HepG2 (cell line): ENCODE data around the gene PPP2R2D. TPM values are rescaled to one million over a fixed set of nuclear protein-coding genes. Genes with fewer than 3 reads are reported as not detected.

Source experiments
- ATAC-seq: fragments of 200-7000 bp; cut with Tn5 transposase; 3 replicates; pipeline ENCODE4 v1.9.1; 2020; ENCODE audit warnings: mild to moderate bottlenecking, moderate library complexity
- BruUV-seq: library from RNA; stranded (reverse); fragments of 400-500 nt; replicated peaks from 2 replicates; lab custom pipeline; 2021; lab: Mats Ljungman, UMichigan
- CTCF ChIA-PET: fragments of 300-600 bp; formaldehyde crosslinking; extraction: SDS; loops from one replicate; lab custom pipeline; 2021; ENCODE audit warnings: low total read pairs, inconsistent platforms, low intra/inter-chr PET ratio; lab: Yijun Ruan, JAX
- POLR2A ChIA-PET: fragments of 350-600 bp; sonication (Branson Sonifier 250); formaldehyde crosslinking; loops from one replicate; lab custom pipeline; 2020; ENCODE audit warnings: antibody characterized with exemption, inconsistent platforms; lab: Yijun Ruan, JAX
- DNase-seq: peaks from one replicate; pipeline ENCODE4 v3.0.0-alpha.2; 2015; ENCODE audit warnings: low spot score
- FAIRE-seq: peaks from 3 replicates; lab custom pipeline; 2011; peaks lifted over from hg19 to GRCh38; lab: Jason Lieb, UNC
- H2AFZ ChIP-seq: one replicate; pipeline ENCODE4 v1.6.1; 2011; ENCODE audit warnings: low read length, inconsistent platforms
- H3K27ac ChIP-seq: fragments of 300-600 bp; 3 replicates; pipeline ENCODE4 v1.8.0; 2011; ENCODE audit warnings: mixed run types, mild to moderate bottlenecking, mixed read lengths, low read length, inconsistent platforms; ENCODE audit not compliant: insufficient read depth; ENCODE audit errors: extremely low read length
- H3K27me3 ChIP-seq, 2 experiments: fragments of 200-600 bp in 1 of 2; 2 replicates in 1 of 2; 3 replicates in 1 of 2; pipeline versions ENCODE4 v1.6.0 to v1.8.0; 2011; ENCODE audit warnings: low read length in 2 of 2, mild to moderate bottlenecking in 2 of 2, moderate library complexity in 2 of 2, inconsistent platforms in 1 of 2; ENCODE audit not compliant: insufficient read depth in 2 of 2, control insufficient read depth in 1 of 2
- H3K36me3 ChIP-seq, 2 experiments: fragments of 200-600 bp in 1 of 2; replicated peaks in 1 of 2; 2 replicates in 1 of 2; 3 replicates in 1 of 2; pipeline versions ENCODE4 v1.5.1 to v1.8.0; 2011; ENCODE audit warnings: low read length in 2 of 2, inconsistent platforms in 1 of 2; ENCODE audit not compliant: insufficient read depth in 2 of 2, control insufficient read depth in 1 of 2
- H3K4me1 ChIP-seq: 2 replicates; pipeline ENCODE4 v1.5.1; 2012; ENCODE audit warnings: low read length, inconsistent platforms; ENCODE audit not compliant: insufficient read depth
- H3K4me2 ChIP-seq: 2 replicates; pipeline ENCODE4 v1.6.0; 2011; ENCODE audit warnings: low read depth, low read length, inconsistent platforms
- H3K4me3 ChIP-seq, 3 experiments: fragments of 200-600 bp in 1 of 3; sonication (generic), shearing (Covaris generic) in 1 of 3; replicated peaks in 1 of 3; 2 replicates each; pipeline ENCODE4 v1.5.1; 2011 to 2016; ENCODE audit warnings: low read length in 3 of 3, inconsistent platforms in 2 of 3, low read depth in 2 of 3, mild to moderate bottlenecking in 2 of 3, control low read depth in 1 of 3, mixed read lengths in 1 of 3; ENCODE audit not compliant: insufficient read depth in 1 of 3
- H3K79me2 ChIP-seq: one replicate; pipeline ENCODE4 v1.6.1; 2011; ENCODE audit warnings: low read length, inconsistent platforms; ENCODE audit not compliant: insufficient read depth
- H3K9ac ChIP-seq: 2 replicates; pipeline ENCODE4 v1.6.0; 2011; ENCODE audit warnings: mild to moderate bottlenecking, low read depth, low read length, inconsistent platforms; ENCODE audit not compliant: insufficient read depth
- H3K9me3 ChIP-seq: 2 replicates; pipeline ENCODE4 v1.5.1; 2012; ENCODE audit warnings: mild to moderate bottlenecking, low read length
- H4K20me1 ChIP-seq: 2 replicates; pipeline ENCODE4 v1.6.0; 2011; ENCODE audit warnings: inconsistent platforms, mild to moderate bottlenecking, low read length, moderate library complexity; ENCODE audit not compliant: insufficient read depth
- MTF2 ChIP-seq: sonication (generic); formaldehyde crosslinking; IDR thresholded peaks from 2 replicates; pipeline ENCODE4 v1.5.0; 2020; ENCODE audit warnings: missing genetic modification reagents, borderline replicate concordance
- PLRG1 ChIP-seq: fragments of 450-650 bp; conservative IDR thresholded peaks from 2 replicates; pipeline ENCODE4 v1.6.1; 2016
- POLR2AphosphoS5 ChIP-seq: IDR thresholded peaks from 2 replicates; pipeline ENCODE4 v1.6.1; 2012; ENCODE audit warnings: low read depth, low read length
- SOX6 ChIP-seq, 2 experiments: fragments of 450-650 bp in 1 of 2; sonication (generic) in 1 of 2; formaldehyde crosslinking in 1 of 2; IDR thresholded peaks; 2 replicates each; pipeline versions ENCODE4 v1.4.0 to v1.6.1; 2017 to 2020; ENCODE audit warnings: antibody characterized with exemption in 1 of 2, mild to moderate bottlenecking in 1 of 2, missing genetic modification reagents in 1 of 2
- WIZ ChIP-seq: sonication (generic); formaldehyde crosslinking; IDR thresholded peaks from 2 replicates; pipeline ENCODE4 v1.5.1; 2020; ENCODE audit warnings: mild to moderate bottlenecking, missing genetic modification reagents
- ZSCAN29 ChIP-seq: sonication (generic); formaldehyde crosslinking; conservative IDR thresholded peaks from 2 replicates; pipeline ENCODE4 v1.4.0; 2020; ENCODE audit warnings: mild to moderate bottlenecking, missing genetic modification reagents
- WGBS: methylation state at CpG from one replicate; pipeline ENCODE4 v1.1.6; 2017; ENCODE audit warnings: low lambda C conversion rate; 5-methylcytosine and 5-hydroxymethylcytosine counted together
- in situ Hi-C: cut with HindIII; loops from 2 replicates; pipeline ENCODE4 v1.10.0; 2017; ENCODE audit warnings: low pct_unique_long_range_greater_than_20kb; ENCODE audit not compliant: extremely low pct_ligation_motif_present
- intact Hi-C: fragments of 100-400 bp; cut with micrococcal nuclease; formaldehyde crosslinking; loops from one replicate; pipeline ENCODE4 v1.10.0; 2022; ENCODE audit not compliant: unreplicated experiment
- polyA plus RNA-seq, 8 experiments: library from polyadenylated mRNA; depleted of rRNA in 3 of 8; stranded (reverse) in 7 of 8; unstranded in 1 of 8; fragments of >200 nt; fragmentation: Illumina TruSeq in 4 of 8; extraction: Trizol in 4 of 8; gene quantifications; 2 replicates each; pipeline versions ENCODE4 v1.2.1 to v1.2.3, GENCODE V29; 2011 to 2016; ENCODE audit warnings: low read depth in 4 of 8, missing spikeins in 1 of 8, mixed read lengths in 1 of 8; ENCODE audit not compliant: insufficient read depth in 1 of 8
- total RNA-seq, 5 experiments: library from RNA; depleted of rRNA; stranded (reverse); fragments of >200 nt; fragmentation: Illumina TruSeq; extraction: Trizol; gene quantifications; 2 replicates each; pipeline ENCODE4 v1.2.3, GENCODE V29; 2016; ENCODE audit warnings: low read depth in 1 of 5
- TF ChIP-seq, protein P1 (sequence below): sonication (generic); formaldehyde crosslinking; IDR thresholded peaks from 2 replicates; pipeline ENCODE4 v1.5.0; 2020; ENCODE audit warnings: mild to moderate bottlenecking, missing genetic modification reagents, borderline replicate concordance
- TF ChIP-seq, protein P2 (sequence below): sonication (generic); formaldehyde crosslinking; IDR thresholded peaks from 2 replicates; pipeline ENCODE4 v1.4.0; 2020; ENCODE audit warnings: mild to moderate bottlenecking, missing genetic modification reagents

PPP2R2D gene
- total and polyA plus RNA-seq, 2 of the 13 experiments (the other 11 are each of a cell fraction or from before 2014, with no cell fraction given) = 32.7 to 33.2 TPM

DNA sequence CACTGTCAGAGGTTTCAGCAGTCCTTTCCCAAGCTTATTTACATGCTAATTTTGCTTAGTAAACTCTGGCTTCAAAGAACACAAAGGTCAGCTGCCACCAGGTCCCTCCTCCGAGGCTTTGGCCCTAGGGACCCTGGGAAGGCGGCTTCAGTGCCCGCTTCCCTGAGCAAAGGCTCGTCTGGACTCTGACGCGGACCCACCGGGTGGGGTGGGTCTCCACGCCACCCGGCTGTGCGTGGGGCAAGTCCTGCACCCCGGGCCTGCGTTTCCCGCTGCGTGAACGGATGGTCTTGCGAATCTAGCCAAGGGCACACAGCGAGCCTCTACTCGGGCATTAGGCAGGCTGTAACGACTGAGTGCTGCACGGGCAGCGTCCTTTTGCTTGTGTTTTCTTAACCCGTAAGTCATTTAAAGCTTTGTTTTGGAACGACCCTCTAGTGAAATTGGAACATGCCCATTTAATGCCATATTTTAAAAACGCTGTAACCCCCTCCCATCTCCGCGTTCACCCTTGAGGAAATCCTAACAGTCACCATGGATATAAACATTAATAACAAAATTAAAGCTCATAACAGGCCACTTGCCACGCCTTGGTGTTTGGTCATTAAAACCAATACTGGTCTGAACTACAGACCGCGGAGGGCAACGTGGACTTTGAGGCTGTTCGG, 80.1 kb downstream of the PPP2R2D start:
- peak overlapping the region; percentile 91 for H3K4me2 ChIP-seq
- peak overlapping the region; percentile 88 to 98 (median 91) for H3K4me3 ChIP-seq
- CTCF ChIA-PET = no interaction called here
- BruUV-seq = TSS peak; percentile 71
- peaks cover 60% of the 10 kb centered on the region for H3K4me1 ChIP-seq
- POLR2A ChIA-PET = interaction anchor here (0.7 to 4.3 kb wide), 10 partner anchors 9 to 89 kb away, joined by 3 to 49 read pairs (median 5); partner anchors contain the start of genes JAKMIP3 and PPP2R2D
- WGBS = 0% methylated on average over 24 of the region's 31 CpGs
- peaks cover 3 to 15% of the 10 kb centered on the region in 2 experiments; a peak in 4 of 5 replicates for H3K36me3 ChIP-seq
- peaks cover 50% of the 10 kb centered on the region for H4K20me1 ChIP-seq
- H3K79me2 ChIP-seq = peaks cover 57% of the 10 kb centered on the region
- peak overlapping the region; percentile 64 for H3K27ac ChIP-seq
- intact Hi-C loops (loop anchor here (2.0 kb wide), 1 partner anchor 16 kb away; no protein-coding TSS in a partner anchor), in situ Hi-C loops (no loop called here)
- ATAC-seq = peak; percentile 44
- no peak for FAIRE-seq
- no peaks in the 10 kb centered on the region; a peak in 1 of 5 replicates for H3K27me3 ChIP-seq
- H3K9ac ChIP-seq = peak overlapping the region; percentile 91
- no peaks in the 10 kb centered on the region for H3K9me3 ChIP-seq
- peak; percentile 55 for DNase-seq
- no peak overlapping the region for H2AFZ ChIP-seq
- no peak for TF ChIP-seq PLRG1
- TF ChIP-seq, protein P1, sequence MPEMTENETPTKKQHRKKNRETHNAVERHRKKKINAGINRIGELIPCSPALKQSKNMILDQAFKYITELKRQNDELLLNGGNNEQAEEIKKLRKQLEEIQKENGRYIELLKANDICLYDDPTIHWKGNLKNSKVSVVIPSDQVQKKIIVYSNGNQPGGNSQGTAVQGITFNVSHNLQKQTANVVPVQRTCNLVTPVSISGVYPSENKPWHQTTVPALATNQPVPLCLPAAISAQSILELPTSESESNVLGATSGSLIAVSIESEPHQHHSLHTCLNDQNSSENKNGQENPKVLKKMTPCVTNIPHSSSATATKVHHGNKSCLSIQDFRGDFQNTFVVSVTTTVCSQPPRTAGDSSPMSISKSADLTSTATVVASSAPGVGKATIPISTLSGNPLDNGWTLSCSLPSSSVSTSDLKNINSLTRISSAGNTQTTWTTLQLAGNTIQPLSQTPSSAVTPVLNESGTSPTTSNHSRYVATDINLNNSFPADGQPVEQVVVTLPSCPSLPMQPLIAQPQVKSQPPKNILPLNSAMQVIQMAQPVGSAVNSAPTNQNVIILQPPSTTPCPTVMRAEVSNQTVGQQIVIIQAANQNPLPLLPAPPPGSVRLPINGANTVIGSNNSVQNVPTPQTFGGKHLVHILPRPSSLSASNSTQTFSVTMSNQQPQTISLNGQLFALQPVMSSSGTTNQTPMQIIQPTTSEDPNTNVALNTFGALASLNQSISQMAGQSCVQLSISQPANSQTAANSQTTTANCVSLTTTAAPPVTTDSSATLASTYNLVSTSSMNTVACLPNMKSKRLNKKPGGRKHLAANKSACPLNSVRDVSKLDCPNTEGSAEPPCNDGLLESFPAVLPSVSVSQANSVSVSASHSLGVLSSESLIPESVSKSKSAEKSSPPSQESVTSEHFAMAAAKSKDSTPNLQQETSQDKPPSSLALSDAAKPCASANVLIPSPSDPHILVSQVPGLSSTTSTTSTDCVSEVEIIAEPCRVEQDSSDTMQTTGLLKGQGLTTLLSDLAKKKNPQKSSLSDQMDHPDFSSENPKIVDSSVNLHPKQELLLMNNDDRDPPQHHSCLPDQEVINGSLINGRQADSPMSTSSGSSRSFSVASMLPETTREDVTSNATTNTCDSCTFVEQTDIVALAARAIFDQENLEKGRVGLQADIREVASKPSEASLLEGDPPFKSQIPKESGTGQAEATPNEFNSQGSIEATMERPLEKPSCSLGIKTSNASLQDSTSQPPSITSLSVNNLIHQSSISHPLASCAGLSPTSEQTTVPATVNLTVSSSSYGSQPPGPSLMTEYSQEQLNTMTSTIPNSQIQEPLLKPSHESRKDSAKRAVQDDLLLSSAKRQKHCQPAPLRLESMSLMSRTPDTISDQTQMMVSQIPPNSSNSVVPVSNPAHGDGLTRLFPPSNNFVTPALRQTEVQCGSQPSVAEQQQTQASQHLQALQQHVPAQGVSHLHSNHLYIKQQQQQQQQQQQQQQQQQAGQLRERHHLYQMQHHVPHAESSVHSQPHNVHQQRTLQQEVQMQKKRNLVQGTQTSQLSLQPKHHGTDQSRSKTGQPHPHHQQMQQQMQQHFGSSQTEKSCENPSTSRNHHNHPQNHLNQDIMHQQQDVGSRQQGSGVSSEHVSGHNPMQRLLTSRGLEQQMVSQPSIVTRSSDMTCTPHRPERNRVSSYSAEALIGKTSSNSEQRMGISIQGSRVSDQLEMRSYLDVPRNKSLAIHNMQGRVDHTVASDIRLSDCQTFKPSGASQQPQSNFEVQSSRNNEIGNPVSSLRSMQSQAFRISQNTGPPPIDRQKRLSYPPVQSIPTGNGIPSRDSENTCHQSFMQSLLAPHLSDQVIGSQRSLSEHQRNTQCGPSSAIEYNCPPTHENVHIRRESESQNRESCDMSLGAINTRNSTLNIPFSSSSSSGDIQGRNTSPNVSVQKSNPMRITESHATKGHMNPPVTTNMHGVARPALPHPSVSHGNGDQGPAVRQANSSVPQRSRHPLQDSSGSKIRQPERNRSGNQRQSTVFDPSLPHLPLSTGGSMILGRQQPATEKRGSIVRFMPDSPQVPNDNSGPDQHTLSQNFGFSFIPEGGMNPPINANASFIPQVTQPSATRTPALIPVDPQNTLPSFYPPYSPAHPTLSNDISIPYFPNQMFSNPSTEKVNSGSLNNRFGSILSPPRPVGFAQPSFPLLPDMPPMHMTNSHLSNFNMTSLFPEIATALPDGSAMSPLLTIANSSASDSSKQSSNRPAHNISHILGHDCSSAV (CRISPR knock-in tag) = no peak
- no peak for TF ChIP-seq SOX6 (IDR thresholded peaks at IDR 0.05)
- peak; percentile 15; the same call in 1 of the 2 replicates for TF ChIP-seq SOX6 (CRISPR knock-in tag; IDR thresholded peaks at IDR 0.05)
- 0 out of 2 replicates have a peak, but pooled peaks have one; percentile 3 for TF ChIP-seq ZSCAN29 (CRISPR knock-in tag)
- TF ChIP-seq, protein P2, sequence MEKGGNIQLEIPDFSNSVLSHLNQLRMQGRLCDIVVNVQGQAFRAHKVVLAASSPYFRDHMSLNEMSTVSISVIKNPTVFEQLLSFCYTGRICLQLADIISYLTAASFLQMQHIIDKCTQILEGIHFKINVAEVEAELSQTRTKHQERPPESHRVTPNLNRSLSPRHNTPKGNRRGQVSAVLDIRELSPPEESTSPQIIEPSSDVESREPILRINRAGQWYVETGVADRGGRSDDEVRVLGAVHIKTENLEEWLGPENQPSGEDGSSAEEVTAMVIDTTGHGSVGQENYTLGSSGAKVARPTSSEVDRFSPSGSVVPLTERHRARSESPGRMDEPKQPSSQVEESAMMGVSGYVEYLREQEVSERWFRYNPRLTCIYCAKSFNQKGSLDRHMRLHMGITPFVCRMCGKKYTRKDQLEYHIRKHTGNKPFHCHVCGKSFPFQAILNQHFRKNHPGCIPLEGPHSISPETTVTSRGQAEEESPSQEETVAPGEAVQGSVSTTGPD (CRISPR knock-in tag) = no peak
- peak; percentile 31; the same call in 1 of the 2 replicates for TF ChIP-seq POLR2AphosphoS5
- TF ChIP-seq WIZ (CRISPR knock-in tag) = peak; percentile 31; the same call in 1 of the 2 replicates
- TF ChIP-seq MTF2 (CRISPR knock-in tag) = peak; percentile 90; the same call in 1 of the 2 replicates
